ENCODE results near the gene FAM107B.

Gene FAM107B

GRCh38 chr10:14740684-14741247, 33.9 kb downstream of the FAM107B start:
- H3K4me3 ChIP-seq (ENCODE audit: low read depth, low read length): no peak overlapping the region
- DNase-seq (ENCODE audit: low read depth): no peak
- TF ChIP-seq CTCF (IDR thresholded peaks at IDR 0.05; ENCODE audit: control insufficient read depth, extremely low read depth, insufficient read depth): no peak

- H3K4me3 ChIP-seq (ENCODE audit: low read depth, low read length): no peak overlapping the region
- DNase-seq (ENCODE audit: low read depth): no peak
- no peak for TF ChIP-seq CTCF (IDR thresholded peaks at IDR 0.05; ENCODE audit: control insufficient read depth, extremely low read depth, insufficient read depth)
Measured at GRCh38 chr10:14737808-14738545, 36.7 kb downstream of the FAM107B start.

DNA sequence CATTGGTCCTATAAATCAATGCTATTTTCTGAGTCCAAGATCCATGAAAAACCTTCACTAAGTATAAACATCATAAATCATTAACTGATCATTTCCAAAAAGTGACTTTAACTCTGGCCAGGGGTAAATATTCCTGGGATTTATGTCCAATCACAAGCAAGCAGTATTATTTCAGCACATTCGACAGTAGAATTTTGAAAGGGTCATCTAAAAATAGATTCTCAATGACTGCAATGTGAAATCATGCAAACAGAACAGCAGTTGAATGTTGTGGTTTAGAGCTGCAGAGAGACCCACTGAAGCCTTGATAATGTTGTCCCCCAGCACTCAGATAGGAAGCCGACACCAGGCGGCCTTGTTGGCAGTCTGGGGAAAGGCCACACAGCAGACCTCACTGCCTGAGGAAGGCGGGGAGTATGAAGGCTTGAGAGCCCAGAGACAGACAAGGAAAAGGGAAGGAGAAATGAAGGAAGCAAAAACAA, 38.1 kb downstream of the FAM107B start:
- no peak for DNase-seq (ENCODE audit: low read depth)
- no peak overlapping the region for H3K4me3 ChIP-seq (ENCODE audit: low read depth, low read length)
- no peak for TF ChIP-seq CTCF (IDR thresholded peaks at IDR 0.05; ENCODE audit: control insufficient read depth, extremely low read depth, insufficient read depth)

GRCh38 chr10:14736043-14736442, 38.7 kb downstream of the FAM107B start:
- no peak for TF ChIP-seq CTCF (IDR thresholded peaks at IDR 0.05; ENCODE audit: control insufficient read depth, extremely low read depth, insufficient read depth)
- no peak overlapping the region for H3K4me3 ChIP-seq (ENCODE audit: low read depth, low read length)
- DNase-seq (ENCODE audit: low read depth): no peak

DNA sequence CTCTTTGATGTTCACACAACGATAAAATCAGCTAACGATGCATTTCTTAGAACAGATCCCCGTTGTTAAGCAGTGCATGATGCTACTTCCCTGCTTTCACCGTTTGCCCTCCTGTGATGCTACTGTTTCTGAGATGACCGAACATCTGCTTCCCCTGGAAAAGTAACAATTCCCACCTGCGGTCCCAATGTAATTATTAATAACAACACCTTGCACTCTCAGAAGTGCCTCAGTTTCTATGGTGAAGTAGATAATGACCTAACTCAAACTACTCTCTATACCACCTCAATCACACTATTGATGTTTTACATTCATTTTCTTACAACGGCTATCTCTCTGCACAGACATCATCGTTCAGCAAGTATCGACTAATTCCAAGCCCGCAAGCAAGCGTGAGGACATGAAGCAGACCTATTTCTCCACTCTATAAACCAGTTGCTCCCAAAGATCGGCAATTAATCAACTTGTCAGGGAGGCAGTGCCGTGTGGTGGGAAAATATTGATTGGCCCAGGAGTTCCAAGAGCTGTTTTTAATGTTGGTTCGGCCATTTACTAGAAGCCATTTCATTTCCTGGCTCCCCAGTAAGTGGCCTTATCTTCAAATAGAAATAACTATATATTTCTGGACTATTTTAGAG, 42.7 kb downstream of the FAM107B start:
- DNase-seq (ENCODE audit: low read depth): no peak
- no peak overlapping the region for H3K4me3 ChIP-seq (ENCODE audit: low read depth, low read length)
- TF ChIP-seq CTCF (IDR thresholded peaks at IDR 0.05; ENCODE audit: control insufficient read depth, extremely low read depth, insufficient read depth): no peak

- no peak overlapping the region for H3K4me3 ChIP-seq (ENCODE audit: low read depth, low read length)
- DNase-seq (ENCODE audit: low read depth): no peak
- no peak for TF ChIP-seq CTCF (IDR thresholded peaks at IDR 0.05; ENCODE audit: control insufficient read depth, extremely low read depth, insufficient read depth)
Measured at GRCh38 chr10:14728346-14728745, 46.4 kb downstream of the FAM107B start.

Data from LNCaP clone FGC (cell line).